Ovary (tissue), 9 donors: ENCODE measurements around the gene PIGS. TPM values are rescaled to one million over a fixed set of nuclear protein-coding genes. Genes with fewer than 3 reads are reported as not detected.

ENCODE experiments used
- DNase-seq, 5 donors: peaks; one replicate each; pipeline ENCODE4 v3.0.0-alpha.2; 2019 to 2020
- H3K27ac ChIP-seq, 2 donors: fragments of 200-600 bp; one replicate each; pipeline versions ENCODE4 v1.5.1 to v1.8.0; 2019 to 2022
- H3K27me3 ChIP-seq: fragments of 200-600 bp; one replicate; pipeline ENCODE4 v1.8.0; 2022
- H3K36me3 ChIP-seq: fragments of 200-600 bp; sonication (generic); one replicate; pipeline ENCODE4 v1.5.1; 2019
- H3K4me1 ChIP-seq: one replicate; pipeline ENCODE4 v1.8.1; 2013; ENCODE audit warnings: mild to moderate bottlenecking, moderate library complexity; ENCODE audit not compliant: insufficient read depth
- H3K4me3 ChIP-seq: fragments of 200-600 bp; sonication (generic); one replicate; pipeline ENCODE4 v1.5.1; 2017
- H3K9me3 ChIP-seq, 2 donors: fragments of 200-600 bp in 1 of 2; sonication (generic) in 1 of 2; one replicate each; pipeline versions ENCODE4 v1.5.1 to v1.8.1; 2013 to 2019; ENCODE audit warnings: mild to moderate bottlenecking in 1 of 2, moderate library complexity in 1 of 2
- EP300 ChIP-seq: sonication (generic); formaldehyde crosslinking; IDR thresholded peaks from one replicate; pipeline ENCODE4 v1.6.1; 2017; ENCODE audit warnings: antibody characterized with exemption
- POLR2A ChIP-seq: fragments of 450-650 bp; IDR thresholded peaks from one replicate; pipeline ENCODE4 v1.6.1; 2017; ENCODE audit warnings: antibody characterized with exemption, mild to moderate bottlenecking, moderate library complexity
- WGBS, 3 donors: extraction: QIAGEN DNeasy Blood & Tissue Kit in 1 of 3; methylation state at CpG; one replicate each; pipeline versions ENCODE4 v1.1.5 to v1.1.7; 2013 to 2017; 5-methylcytosine and 5-hydroxymethylcytosine counted together
- intact Hi-C, 4 donors: fragments of 100-400 bp; cut with DNase I; formaldehyde crosslinking; loops; one replicate each; pipeline versions ENCODE4 v1.11.0 to v1.15.1; 2022 to 2023
- polyA plus RNA-seq, 2 donors: library from polyadenylated mRNA; stranded (reverse); fragments of 200-250 nt in 1 of 2; fragments of 350-450 nt in 1 of 2; fragmentation: Illumina TruSeq in 1 of 2; extraction: RNeasy Lipid Tissue Mini Kit (QIAGEN cat#74804) in 1 of 2; gene quantifications; one replicate each; pipeline ENCODE4 v1.2.3, GENCODE V29; 2013 to 2014
- total RNA-seq, 7 donors: library from RNA; depleted of rRNA in 2 of 7; stranded (reverse); fragments of >200 nt in 2 of 7; fragmentation: NEBNext Ultra II Directional in 3 of 7; extraction: Animal tissue kit (Norgen Biotek cat#: 25700) in 3 of 7; gene quantifications; one replicate each; pipeline versions ENCODE4 v1.1.0 to v1.2.4, GENCODE V29; 2016 to 2023
- TF ChIP-seq, protein P1 (sequence below), 3 donors: fragments of 450-650 bp in 2 of 3; fragments of 200-600 bp in 1 of 3; IDR thresholded peaks; one replicate each; pipeline versions ENCODE4 v1.5.1 to v1.8.0; 2016 to 2022; ENCODE audit warnings: antibody characterized with exemption in 3 of 3, mild to moderate bottlenecking in 1 of 3
- donor health status: DM: no; HTN: no; CAD: no; lungs with moderate emphysema.
- donor health status: DM: no; HTN: no; CAD: no.
- donor health status: Bipolar disorder and iron deficiency.
- donor health status: DM: yes; HTN: yes; CAD: no.
- donor health status: DM: no; HTN: no; CAD: no.
- donor health status: DM: yes; HTN: yes; CAD: no.

PIGS gene
- total and polyA plus RNA-seq, 9 donors, result 16.1 to 64.8 (median 33.5) TPM

DNA sequence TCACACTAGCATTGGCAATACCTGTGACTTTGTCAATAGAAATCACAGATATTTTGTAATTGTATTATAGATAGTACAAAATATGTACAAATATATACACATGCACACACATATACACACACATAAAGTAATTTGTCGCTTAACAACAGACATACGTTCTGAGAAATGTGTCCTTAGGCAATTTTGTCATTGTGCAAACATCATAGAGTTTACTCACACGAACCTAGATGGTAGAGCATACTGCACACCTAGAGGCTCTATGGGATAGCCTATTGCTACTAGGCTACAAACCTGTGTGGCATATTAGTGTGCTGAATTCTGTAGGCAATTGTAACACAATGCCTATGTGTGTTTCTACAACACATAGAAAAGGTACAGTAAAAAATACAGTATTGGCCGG lies 29.9 kb downstream of the PIGS start:
- H3K4me1 ChIP-seq, result no peaks in the 10 kb centered on the region
- 89 to 92% (median 92%) methylated on average over 4 of the region's 4 CpGs for WGBS, 3 donors
- no peak for DNase-seq
- no peak overlapping the region for H3K27ac ChIP-seq
- no peak for TF ChIP-seq POLR2A
- TF ChIP-seq, protein P1, sequence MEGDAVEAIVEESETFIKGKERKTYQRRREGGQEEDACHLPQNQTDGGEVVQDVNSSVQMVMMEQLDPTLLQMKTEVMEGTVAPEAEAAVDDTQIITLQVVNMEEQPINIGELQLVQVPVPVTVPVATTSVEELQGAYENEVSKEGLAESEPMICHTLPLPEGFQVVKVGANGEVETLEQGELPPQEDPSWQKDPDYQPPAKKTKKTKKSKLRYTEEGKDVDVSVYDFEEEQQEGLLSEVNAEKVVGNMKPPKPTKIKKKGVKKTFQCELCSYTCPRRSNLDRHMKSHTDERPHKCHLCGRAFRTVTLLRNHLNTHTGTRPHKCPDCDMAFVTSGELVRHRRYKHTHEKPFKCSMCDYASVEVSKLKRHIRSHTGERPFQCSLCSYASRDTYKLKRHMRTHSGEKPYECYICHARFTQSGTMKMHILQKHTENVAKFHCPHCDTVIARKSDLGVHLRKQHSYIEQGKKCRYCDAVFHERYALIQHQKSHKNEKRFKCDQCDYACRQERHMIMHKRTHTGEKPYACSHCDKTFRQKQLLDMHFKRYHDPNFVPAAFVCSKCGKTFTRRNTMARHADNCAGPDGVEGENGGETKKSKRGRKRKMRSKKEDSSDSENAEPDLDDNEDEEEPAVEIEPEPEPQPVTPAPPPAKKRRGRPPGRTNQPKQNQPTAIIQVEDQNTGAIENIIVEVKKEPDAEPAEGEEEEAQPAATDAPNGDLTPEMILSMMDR (IDR thresholded peaks at IDR 0.05), result no peak
- no peak for TF ChIP-seq EP300
- H3K27me3 ChIP-seq, result no peaks in the 10 kb centered on the region
- H3K36me3 ChIP-seq, result no peaks in the 10 kb centered on the region
- H3K4me3 ChIP-seq, result no peak overlapping the region
- intact Hi-C loops, result no loop called here
- H3K9me3 ChIP-seq, result no peaks in the 10 kb centered on the region

DNA sequence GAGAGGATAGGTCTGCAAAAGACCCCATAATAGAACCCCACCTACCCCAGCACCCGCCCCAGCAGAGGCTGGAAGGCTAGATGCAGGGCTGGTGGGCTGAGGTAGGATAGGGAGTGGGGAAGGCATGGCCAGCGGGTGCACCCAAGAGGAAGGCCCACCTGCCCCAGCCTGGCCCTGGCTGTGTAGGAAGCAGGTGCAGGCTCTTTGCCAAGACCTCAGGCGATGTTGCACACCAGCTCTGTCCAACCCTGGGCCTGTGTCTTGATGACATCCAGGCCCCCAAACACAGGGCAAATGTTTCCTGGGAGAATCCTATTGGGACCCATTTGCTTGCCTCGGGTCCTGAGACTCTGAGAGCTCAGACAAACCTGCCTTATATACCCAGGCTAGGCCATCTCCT lies 31.1 kb downstream of the PIGS start:
- no peaks in the 10 kb centered on the region for H3K9me3 ChIP-seq
- no peak for TF ChIP-seq POLR2A
- TF ChIP-seq, protein P1 (IDR thresholded peaks at IDR 0.05), result no peak
- no peak for TF ChIP-seq EP300
- no peaks in the 10 kb centered on the region for H3K36me3 ChIP-seq
- intact Hi-C loops, result no loop called here
- no peak overlapping the region for H3K27ac ChIP-seq
- 86 to 94% (median 87%) methylated on average over 4 of the region's 4 CpGs for WGBS, 3 donors
- H3K27me3 ChIP-seq, result no peaks in the 10 kb centered on the region
- no peak for DNase-seq
- H3K4me3 ChIP-seq, result no peak overlapping the region
- no peaks in the 10 kb centered on the region for H3K4me1 ChIP-seq

DNA sequence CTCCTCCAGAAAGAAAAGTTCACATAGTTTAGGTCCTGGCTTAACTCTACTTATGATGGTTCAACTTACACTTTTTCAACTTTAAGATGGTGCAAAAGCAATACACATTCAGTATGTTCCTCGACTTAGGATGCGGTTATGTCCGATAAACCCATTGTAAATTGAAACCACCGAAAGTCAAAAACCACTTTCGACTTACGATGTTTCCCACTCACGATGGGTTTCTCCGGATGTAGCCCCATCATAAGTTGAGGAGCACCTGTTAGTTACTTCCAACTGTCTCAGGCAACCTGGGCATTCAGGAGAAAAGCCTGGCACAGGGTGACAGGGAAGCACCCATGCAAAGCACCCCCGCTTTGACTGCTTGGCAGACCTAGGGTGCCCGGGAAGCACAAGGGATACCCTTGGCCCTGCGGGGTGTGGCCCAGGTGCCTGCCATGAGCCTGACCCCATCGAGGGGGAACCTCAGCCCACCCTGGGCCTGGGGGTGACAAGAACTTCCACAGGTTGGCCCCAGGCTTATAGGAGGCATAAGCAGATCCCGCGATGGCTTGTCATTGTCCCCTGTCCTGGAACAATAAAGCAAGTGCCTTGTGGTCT lies 32.9 kb downstream of the PIGS start:
- H3K27ac ChIP-seq, result no peak overlapping the region
- no peaks in the 10 kb centered on the region for H3K9me3 ChIP-seq
- H3K4me3 ChIP-seq, result no peak overlapping the region
- no peak for DNase-seq
- intact Hi-C loops, result no loop called here
- H3K36me3 ChIP-seq, result no peaks in the 10 kb centered on the region
- WGBS, 3 donors, result 80 to 84% (median 82%) methylated on average over 14 of the region's 14 CpGs
- TF ChIP-seq POLR2A (no peak), EP300 (no peak)
- TF ChIP-seq, protein P1 (IDR thresholded peaks at IDR 0.05), result no peak
- no peaks in the 10 kb centered on the region for H3K27me3 ChIP-seq
- no peaks in the 10 kb centered on the region for H3K4me1 ChIP-seq

DNA sequence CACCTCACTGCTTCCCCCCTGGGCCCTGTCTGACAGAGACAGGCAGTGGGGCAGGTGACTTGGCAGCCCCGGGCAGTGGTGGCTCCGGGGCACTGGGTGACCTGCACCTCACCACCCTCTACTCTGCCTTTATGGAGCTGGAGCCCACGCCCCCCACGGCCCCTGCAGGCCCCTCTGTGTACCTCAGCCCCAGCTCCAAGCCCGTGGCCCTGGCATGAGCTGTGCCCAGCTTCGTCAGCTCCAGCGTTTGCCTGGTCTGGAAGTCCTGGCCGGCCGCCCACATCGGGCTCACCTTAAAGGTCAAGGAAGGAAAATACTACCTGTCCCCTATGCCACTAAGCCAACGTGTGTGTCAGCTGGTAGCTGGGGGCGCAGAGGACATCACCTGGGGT lies 34.1 kb downstream of the PIGS start:
- no peaks in the 10 kb centered on the region for H3K4me1 ChIP-seq
- intact Hi-C loops, result no loop called here
- H3K27ac ChIP-seq, result no peak overlapping the region
- H3K4me3 ChIP-seq, result no peak overlapping the region
- TF ChIP-seq, protein P1 (IDR thresholded peaks at IDR 0.05), result no peak
- no peak for TF ChIP-seq EP300
- no peak for TF ChIP-seq POLR2A
- no peaks in the 10 kb centered on the region for H3K27me3 ChIP-seq
- WGBS, 3 donors, result 68 to 86% (median 68%) methylated on average over 9 to 12 of the region's 12 CpGs
- no peaks in the 10 kb centered on the region for H3K9me3 ChIP-seq
- no peaks in the 10 kb centered on the region for H3K36me3 ChIP-seq
- no peak for DNase-seq
